ENCODE measurements around the gene RELT.
A peak's percentile ranks its signal among the peaks of the same experiment; 100 is the strongest.

Gene RELT

GRCh38 chr11:73376160-73376802 lies at the start of gene RELT:
Gene RELT, plus strand, starts transcription at chr11:73376399. Its CDS starts 12,738 bp downstream, at chr11:73389137.
- peak; percentile 88 for DNase-seq (ENCODE audit: low read depth)

GRCh38 chr11:73326929-73327811 lies 49.0 kb upstream of the RELT start:
- DNase-seq (ENCODE audit: low read depth), result no peak

GRCh38 chr11:73327812-73328364 lies 48.3 kb upstream of the RELT start:
- DNase-seq (ENCODE audit: low read depth), result no peak

GRCh38 chr11:73330569-73331093 lies 45.6 kb upstream of the RELT start:
- no peak for DNase-seq (ENCODE audit: low read depth)

GRCh38 chr11:73331138-73331916 lies 44.9 kb upstream of the RELT start:
- no peak for DNase-seq (ENCODE audit: low read depth)

- no peak for DNase-seq (ENCODE audit: low read depth)
Measured at GRCh38 chr11:73333173-73333572, 43.0 kb upstream of the RELT start.

GRCh38 chr11:73333640-73334383 lies 42.4 kb upstream of the RELT start:
- DNase-seq (ENCODE audit: low read depth), result no peak

- DNase-seq (ENCODE audit: low read depth), result no peak
Measured at GRCh38 chr11:73334384-73335203, 41.6 kb upstream of the RELT start.

- peak; percentile 72 for DNase-seq (ENCODE audit: low read depth)
Measured at GRCh38 chr11:73335204-73335923, 40.8 kb upstream of the RELT start.

- no peak for DNase-seq (ENCODE audit: low read depth)
Measured at GRCh38 chr11:73337846-73338245, 38.4 kb upstream of the RELT start.

GRCh38 chr11:73338279-73338678 lies 37.9 kb upstream of the RELT start:
- no peak for DNase-seq (ENCODE audit: low read depth)

GRCh38 chr11:73340164-73340563 lies 36.0 kb upstream of the RELT start:
- DNase-seq (ENCODE audit: low read depth), result no peak

GRCh38 chr11:73342633-73343032 lies 33.6 kb upstream of the RELT start:
- DNase-seq (ENCODE audit: low read depth), result no peak

- DNase-seq (ENCODE audit: low read depth), result no peak
Measured at GRCh38 chr11:73343076-73343873, 32.9 kb upstream of the RELT start.

- DNase-seq (ENCODE audit: low read depth), result no peak
Measured at GRCh38 chr11:73344191-73344607, 32.0 kb upstream of the RELT start.

- DNase-seq (ENCODE audit: low read depth), result no peak
Measured at GRCh38 chr11:73345481-73346160, 30.6 kb upstream of the RELT start.

GRCh38 chr11:73346186-73346935 lies 29.8 kb upstream of the RELT start:
- DNase-seq (ENCODE audit: low read depth), result no peak

- no peak for DNase-seq (ENCODE audit: low read depth)
Measured at GRCh38 chr11:73347067-73347466, 29.1 kb upstream of the RELT start.
